Upper lobe of left lung (tissue), 6 donors: ENCODE results near the gene EMC10. TPM values are rescaled to one million over a fixed set of nuclear protein-coding genes. Genes with fewer than 3 reads are reported as not detected.

Source experiments
- ATAC-seq, 2 donors: fragments of 200-7000 bp; cut with Tn5 transposase; one replicate each; pipeline ENCODE4 v1.9.1; 2022; ENCODE audit warnings: mild to moderate bottlenecking in 2 of 2, moderate library complexity in 2 of 2; ENCODE audit not compliant: low FRiP score in 2 of 2
- DNase-seq, 2 donors: peaks; one replicate each; pipeline ENCODE4 v3.0.0-alpha.2; 2019 to 2020
- H3K27ac ChIP-seq, 4 donors: fragments of 200-600 bp; sonication (generic); one replicate each; pipeline ENCODE4 v1.5.1; 2016 to 2019
- H3K27me3 ChIP-seq, 4 donors: fragments of 200-600 bp; sonication (generic); one replicate each; pipeline ENCODE4 v1.5.1; 2017 to 2019
- H3K36me3 ChIP-seq, 4 donors: fragments of 200-600 bp; sonication (generic); one replicate each; pipeline ENCODE4 v1.5.1; 2016 to 2019
- H3K4me1 ChIP-seq, 4 donors: fragments of 200-600 bp; sonication (generic); one replicate each; pipeline ENCODE4 v1.5.1; 2018 to 2019
- H3K4me3 ChIP-seq, 4 donors: fragments of 200-600 bp; sonication (generic); one replicate each; pipeline ENCODE4 v1.5.1; 2017 to 2019; ENCODE audit warnings: mild to moderate bottlenecking in 2 of 4, moderate library complexity in 1 of 4
- H3K9me3 ChIP-seq, 4 donors: fragments of 200-600 bp; sonication (generic); one replicate each; pipeline ENCODE4 v1.5.1; 2018 to 2019
- EP300 ChIP-seq, 4 donors: sonication (generic); formaldehyde crosslinking; IDR thresholded peaks; one replicate each; pipeline ENCODE4 v1.5.1; 2017; ENCODE audit warnings: antibody characterized with exemption in 4 of 4, control low read depth in 2 of 4
- POLR2A ChIP-seq, 4 donors: fragments of 450-650 bp; IDR thresholded peaks; one replicate each; pipeline ENCODE4 v1.5.1; 2016 to 2017; ENCODE audit warnings: antibody characterized with exemption in 4 of 4, mild to moderate bottlenecking in 2 of 4
- POLR2AphosphoS5 ChIP-seq, 2 donors: sonication (generic); formaldehyde crosslinking; IDR thresholded peaks; one replicate each; pipeline ENCODE4 v1.5.1; 2017; ENCODE audit warnings: antibody characterized with exemption in 2 of 2
- WGBS, 2 donors: methylation state at CpG; one replicate each; pipeline ENCODE4 v1.1.5; 2017 to 2018; 5-methylcytosine and 5-hydroxymethylcytosine counted together
- total RNA-seq, 6 donors: library from RNA; depleted of rRNA in 4 of 6; stranded (reverse); fragments of >200 nt in 4 of 6; gene quantifications; one replicate each; pipeline versions ENCODE4 v1.1.0 to v1.2.1, GENCODE V29; 2016 to 2021
- TF ChIP-seq, protein P1 (sequence below), 6 experiments: fragments of 450-650 bp in 4 of 6; fragments of 200-600 bp in 2 of 6; sonication (generic) in 2 of 6; IDR thresholded peaks; one replicate each; pipeline ENCODE4 v1.5.1; 2016 to 2019; ENCODE audit warnings: antibody characterized with exemption in 6 of 6
- donor health status: DM: no; HTN: no; CAD: no; lungs with moderate emphysema.
- donor health status: DM: no; HTN: yes; CAD: no; lungs with severe emphysema.

EMC10 gene
- 100 to 1,000 TPM in 4 of 6 donors, 10 to 100 TPM in 2; 83.8 to 155 (median 121) TPM for total RNA-seq

GRCh38 chr19:50476224-50476906 is at the start of gene EMC10, which contains the start of gene GARIN5A:
TSS of gene EMC10 (plus strand) at chr19:50476507. CDS start at chr19:50476545, 38 bp downstream.
TSS of gene GARIN5A (minus strand) at chr19:50476848. CDS start at chr19:50476388, 460 bp downstream.
- Histone ChIP-seq H3K27me3 (no peaks in the 10 kb centered on the region), H3K36me3 (peaks cover 13 to 35% (median 25%) of the 10 kb centered on the region in 4 donors), H3K4me3 (peak within 1 kb of the TSS; percentile 85 to 100 (median 95)), H3K4me1 (peaks cover 11 to 27% (median 15%) of the 10 kb centered on the region in 4 donors), H3K27ac (peak within 1 kb of the TSS; percentile 84 to 90 (median 85)), H3K9me3 (no peaks in the 10 kb centered on the region)
- 4 to 6% methylated on average over 36 to 48 of the region's 58 CpGs for WGBS, 2 donors
- ATAC-seq, result peak; percentile 93 to 96
- TF ChIP-seq, protein P1, sequence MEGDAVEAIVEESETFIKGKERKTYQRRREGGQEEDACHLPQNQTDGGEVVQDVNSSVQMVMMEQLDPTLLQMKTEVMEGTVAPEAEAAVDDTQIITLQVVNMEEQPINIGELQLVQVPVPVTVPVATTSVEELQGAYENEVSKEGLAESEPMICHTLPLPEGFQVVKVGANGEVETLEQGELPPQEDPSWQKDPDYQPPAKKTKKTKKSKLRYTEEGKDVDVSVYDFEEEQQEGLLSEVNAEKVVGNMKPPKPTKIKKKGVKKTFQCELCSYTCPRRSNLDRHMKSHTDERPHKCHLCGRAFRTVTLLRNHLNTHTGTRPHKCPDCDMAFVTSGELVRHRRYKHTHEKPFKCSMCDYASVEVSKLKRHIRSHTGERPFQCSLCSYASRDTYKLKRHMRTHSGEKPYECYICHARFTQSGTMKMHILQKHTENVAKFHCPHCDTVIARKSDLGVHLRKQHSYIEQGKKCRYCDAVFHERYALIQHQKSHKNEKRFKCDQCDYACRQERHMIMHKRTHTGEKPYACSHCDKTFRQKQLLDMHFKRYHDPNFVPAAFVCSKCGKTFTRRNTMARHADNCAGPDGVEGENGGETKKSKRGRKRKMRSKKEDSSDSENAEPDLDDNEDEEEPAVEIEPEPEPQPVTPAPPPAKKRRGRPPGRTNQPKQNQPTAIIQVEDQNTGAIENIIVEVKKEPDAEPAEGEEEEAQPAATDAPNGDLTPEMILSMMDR (IDR thresholded peaks at IDR 0.05), result peak in 1 of 6 experiments; percentile 6
- TF ChIP-seq POLR2AphosphoS5 (IDR thresholded peaks at IDR 0.05), result peak; percentile 76 to 79
- peak in 3 of 4 donors; percentile 29 to 85 (median 73) for TF ChIP-seq POLR2A (IDR thresholded peaks at IDR 0.05)
- peak in 1 of 4 donors; percentile 20 for TF ChIP-seq EP300 (IDR thresholded peaks at IDR 0.05)
- DNase-seq, result peak; percentile 89 to 98

GRCh38 chr19:50427318-50427925 is 48.9 kb upstream of the EMC10 start:
- WGBS, 2 donors, result 78 to 85% methylated on average over 26 of the region's 26 CpGs
- no peak for ATAC-seq
- H3K36me3 ChIP-seq, result no peaks in the 10 kb centered on the region
- peak overlapping the region in 3 of 4 donors; percentile 21 to 31 (median 24) for H3K4me3 ChIP-seq
- H3K9me3 ChIP-seq, result no peaks in the 10 kb centered on the region
- no peaks in the 10 kb centered on the region for H3K27me3 ChIP-seq
- peaks cover 4 to 28% (median 18%) of the 10 kb centered on the region in 4 donors for H3K4me1 ChIP-seq
- DNase-seq, result no peak
- H3K27ac ChIP-seq, result peak overlapping the region in 2 of 4 donors; percentile 70 to 83
- TF ChIP-seq EP300 (IDR thresholded peaks at IDR 0.05) (no peak), POLR2A (IDR thresholded peaks at IDR 0.05) (no peak), POLR2AphosphoS5 (IDR thresholded peaks at IDR 0.05) (no peak)
- TF ChIP-seq, protein P1 (IDR thresholded peaks at IDR 0.05), result no peak

DNA sequence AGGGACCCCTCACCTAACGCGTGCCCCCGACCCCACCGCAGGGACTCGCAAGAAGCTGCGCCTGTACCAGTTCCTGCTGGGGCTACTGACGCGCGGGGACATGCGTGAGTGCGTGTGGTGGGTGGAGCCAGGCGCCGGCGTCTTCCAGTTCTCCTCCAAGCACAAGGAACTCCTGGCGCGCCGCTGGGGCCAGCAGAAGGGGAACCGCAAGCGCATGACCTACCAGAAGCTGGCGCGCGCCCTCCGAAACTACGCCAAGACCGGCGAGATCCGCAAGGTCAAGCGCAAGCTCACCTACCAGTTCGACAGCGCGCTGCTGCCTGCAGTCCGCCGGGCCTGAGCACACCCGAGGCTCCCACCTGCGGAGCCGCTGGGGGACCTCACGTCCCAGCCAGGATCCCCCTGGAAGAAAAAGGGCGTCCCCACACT is 48.3 kb upstream of the EMC10 start:
- peak; percentile 95 to 96 for DNase-seq
- Histone ChIP-seq H3K4me3 (peak overlapping the region in 3 of 4 donors; percentile 21 to 31 (median 24)), H3K4me1 (peaks cover 9 to 32% (median 24%) of the 10 kb centered on the region in 4 donors), H3K9me3 (no peaks in the 10 kb centered on the region), H3K27ac (peak overlapping the region in 2 of 4 donors; percentile 70 to 83), H3K27me3 (peaks cover 0 to 4% (median 0%) of the 10 kb centered on the region in 4 donors), H3K36me3 (no peaks in the 10 kb centered on the region)
- 0 to 7% methylated on average over 4 to 38 of the region's 38 CpGs for WGBS, 2 donors
- TF ChIP-seq POLR2A (IDR thresholded peaks at IDR 0.05) (peak in 2 of 4 donors; percentile 26 to 84), EP300 (IDR thresholded peaks at IDR 0.05) (no peak), POLR2AphosphoS5 (IDR thresholded peaks at IDR 0.05) (peak in 1 of 2 donors; percentile 57)
- TF ChIP-seq, protein P1 (IDR thresholded peaks at IDR 0.05), result no peak
- ATAC-seq, result peak; percentile 74 to 79

GRCh38 chr19:50428772-50429463 is 47.4 kb upstream of the EMC10 start:
- H3K4me1 ChIP-seq, result peaks cover 9 to 32% (median 24%) of the 10 kb centered on the region in 4 donors
- H3K9me3 ChIP-seq, result no peaks in the 10 kb centered on the region
- ATAC-seq, result no peak
- H3K36me3 ChIP-seq, result no peaks in the 10 kb centered on the region
- H3K27me3 ChIP-seq, result peaks cover 0 to 4% (median 0%) of the 10 kb centered on the region in 4 donors
- WGBS, 2 donors, result 74 to 85% methylated on average over 2 to 7 of the region's 7 CpGs
- peak in 1 of 2 donors; percentile 54 for DNase-seq
- H3K27ac ChIP-seq, result no peak overlapping the region
- TF ChIP-seq POLR2AphosphoS5 (IDR thresholded peaks at IDR 0.05), result no peak
- no peak for TF ChIP-seq EP300 (IDR thresholded peaks at IDR 0.05)
- TF ChIP-seq, protein P1 (IDR thresholded peaks at IDR 0.05), result no peak
- no peak for TF ChIP-seq POLR2A (IDR thresholded peaks at IDR 0.05)
- H3K4me3 ChIP-seq, result no peak overlapping the region
